Caco-2 (cell line): Measurements from ENCODE around the gene TBX10. TPM values are rescaled to one million over a fixed set of nuclear protein-coding genes. Genes with fewer than 3 reads are reported as not detected.

Experiments used
- BruUV-seq: library from RNA; stranded (reverse); fragments of 400-500 nt; replicated peaks from 2 replicates; lab custom pipeline; 2021; lab: Mats Ljungman, UMichigan
- CTCF ChIA-PET: fragments of 300-600 bp; sonication (Branson Sonifier 250); formaldehyde crosslinking; loops from one replicate; lab custom pipeline; 2022; ENCODE audit warnings: antibody characterized with exemption; lab: Charles Lee
- POLR2A ChIA-PET: fragments of 300-600 bp; sonication (Branson Sonifier 250); formaldehyde crosslinking; loops from one replicate; lab custom pipeline; 2022; ENCODE audit warnings: antibody characterized with exemption; lab: Charles Lee
- DNase-seq, 2 experiments: peaks; one replicate each; pipeline versions ENCODE4 v3.0.0 to v3.0.0-alpha.2; 2020 to 2022
- H3K27me3 ChIP-seq: replicated peaks from 2 replicates; pipeline ENCODE4 v1.6.0; 2011; ENCODE audit warnings: low read length; ENCODE audit not compliant: control insufficient read depth, insufficient read depth
- H3K36me3 ChIP-seq: 2 replicates; pipeline ENCODE4 v1.5.1; 2011; ENCODE audit warnings: low read length; ENCODE audit not compliant: control insufficient read depth, insufficient read depth
- H3K4me1 ChIP-seq: fragments of 250-450 bp; sonication (Bioruptor Pico); 2 replicates; pipeline ENCODE4 v1.5.1; 2020; ENCODE audit warnings: mild to moderate bottlenecking
- H3K4me3 ChIP-seq: 2 replicates; pipeline ENCODE4 v1.5.1; 2011; ENCODE audit warnings: low read depth, mild to moderate bottlenecking, control low read depth, low read length
- H3K9me3 ChIP-seq: fragments of 250-450 bp; sonication (Bioruptor Pico); 2 replicates; pipeline ENCODE4 v1.5.1; 2020; ENCODE audit warnings: mild to moderate bottlenecking, moderate library complexity
- H3K27ac Mint-ChIP-seq: one replicate; pipeline ENCODE4 v1.8.0; 2022; ENCODE audit warnings: mixed read lengths; ENCODE audit not compliant: unreplicated experiment
- H3K27me3 Mint-ChIP-seq: one replicate; pipeline ENCODE4 v1.8.0; 2022; ENCODE audit warnings: mixed read lengths; ENCODE audit not compliant: insufficient read depth, unreplicated experiment
- H3K36me3 Mint-ChIP-seq: one replicate; pipeline ENCODE4 v1.8.0; 2022; ENCODE audit warnings: mild to moderate bottlenecking, mixed read lengths; ENCODE audit not compliant: insufficient read depth, unreplicated experiment
- H3K4me1 Mint-ChIP-seq: one replicate; pipeline ENCODE4 v1.8.0; 2022; ENCODE audit warnings: low read depth, mixed read lengths; ENCODE audit not compliant: unreplicated experiment
- H3K4me3 Mint-ChIP-seq: one replicate; pipeline ENCODE4 v1.8.0; 2022; ENCODE audit warnings: mild to moderate bottlenecking, moderate library complexity, mixed read lengths; ENCODE audit not compliant: unreplicated experiment
- H3K9me3 Mint-ChIP-seq: one replicate; pipeline ENCODE4 v1.8.0; 2022; ENCODE audit warnings: mixed read lengths; ENCODE audit not compliant: unreplicated experiment
- intact Hi-C: fragments of 100-400 bp; cut with micrococcal nuclease; formaldehyde crosslinking; loops from one replicate; pipeline ENCODE4 v1.10.0; 2022; ENCODE audit not compliant: unreplicated experiment
- total RNA-seq: library from RNA; stranded (reverse); gene quantifications from 2 replicates; pipeline ENCODE4 v1.2.3, GENCODE V29; 2022
- TF ChIP-seq, protein P1 (sequence below), 2 experiments: fragments of 200-600 bp in 1 of 2; IDR thresholded peaks; 1 replicate in 1 of 2; 2 replicates in 1 of 2; pipeline versions ENCODE4 v1.5.1 to v1.8.0; 2011 to 2022; ENCODE audit warnings: antibody characterized with exemption in 1 of 2, control low read depth in 1 of 2, inconsistent platforms in 1 of 2, low read depth in 1 of 2, low read length in 1 of 2, mild to moderate bottlenecking in 1 of 2, moderate library complexity in 1 of 2; ENCODE audit not compliant: insufficient read depth in 1 of 2, severe bottlenecking in 1 of 2, unreplicated experiment in 1 of 2

Gene TBX10
- total RNA-seq, 1 experiment from 2014 or later: not detected

DNA sequence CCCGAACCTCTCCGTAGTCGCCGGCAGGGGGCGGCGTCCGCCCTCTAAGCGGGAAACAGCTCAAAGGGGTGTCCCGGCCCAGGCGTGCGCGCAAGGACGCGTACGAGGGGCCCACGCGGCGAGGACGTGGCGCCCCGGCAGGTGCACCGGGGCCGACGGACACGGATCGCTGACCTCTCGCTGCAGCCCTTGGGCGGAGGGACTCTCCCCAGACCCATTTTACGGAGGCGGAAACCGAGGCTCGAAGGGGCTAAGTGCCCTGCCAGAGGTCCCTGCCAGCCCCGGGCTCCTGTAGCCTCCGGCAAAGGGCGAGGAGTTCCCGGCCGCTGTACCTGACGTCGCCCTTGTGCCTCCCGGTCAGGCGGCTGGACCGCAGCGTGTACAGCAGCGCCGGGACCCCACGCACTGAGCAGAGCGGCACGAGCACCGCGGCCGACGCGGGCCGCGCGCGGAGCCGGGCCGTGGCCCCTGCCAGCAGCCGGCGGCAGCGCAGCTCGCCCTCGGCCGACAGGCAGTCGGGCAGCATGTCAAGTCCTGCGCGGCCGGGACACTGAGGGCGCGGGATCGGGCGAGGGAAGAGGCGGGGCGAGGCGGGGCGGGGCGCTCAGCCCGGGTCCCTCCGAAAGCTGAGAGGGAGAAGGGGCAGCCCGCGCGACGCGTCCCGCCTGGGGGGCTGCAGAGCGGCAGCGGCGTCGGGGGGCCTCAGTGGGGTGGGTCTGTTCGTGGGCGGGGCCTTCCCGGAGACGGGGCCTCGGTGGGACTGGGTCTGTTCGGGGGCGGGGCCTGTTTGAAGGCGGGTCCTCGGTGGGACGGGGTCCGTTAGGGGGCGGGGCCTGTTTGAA is 10.0 kb downstream of the TBX10 start, which contains the start of gene NUDT8:
TSS of gene NUDT8 (minus strand) at position 552 of the 842 bp plus-strand sequence. CDS start at position 526, 26 bp downstream.
- H3K27me3 ChIP-seq: no peaks in the 10 kb centered on the region
- peak; percentile 87 to 100 for DNase-seq
- no TSS peak for BruUV-seq
- peak within 1 kb of the TSS; percentile 86 for H3K27ac Mint-ChIP-seq
- H3K36me3 ChIP-seq: no peaks in the 10 kb centered on the region
- H3K27me3 Mint-ChIP-seq: no peaks in the 10 kb centered on the region
- CTCF ChIA-PET: interaction anchor here (0.6 to 3.0 kb wide), 40 partner anchors 9 to 457 kb away, joined by 3 to 51 read pairs (median 7); partner anchors contain the start of genes ACY3, ALDH3B2, GSTP1 and PITPNM1
- TF ChIP-seq, protein P1, sequence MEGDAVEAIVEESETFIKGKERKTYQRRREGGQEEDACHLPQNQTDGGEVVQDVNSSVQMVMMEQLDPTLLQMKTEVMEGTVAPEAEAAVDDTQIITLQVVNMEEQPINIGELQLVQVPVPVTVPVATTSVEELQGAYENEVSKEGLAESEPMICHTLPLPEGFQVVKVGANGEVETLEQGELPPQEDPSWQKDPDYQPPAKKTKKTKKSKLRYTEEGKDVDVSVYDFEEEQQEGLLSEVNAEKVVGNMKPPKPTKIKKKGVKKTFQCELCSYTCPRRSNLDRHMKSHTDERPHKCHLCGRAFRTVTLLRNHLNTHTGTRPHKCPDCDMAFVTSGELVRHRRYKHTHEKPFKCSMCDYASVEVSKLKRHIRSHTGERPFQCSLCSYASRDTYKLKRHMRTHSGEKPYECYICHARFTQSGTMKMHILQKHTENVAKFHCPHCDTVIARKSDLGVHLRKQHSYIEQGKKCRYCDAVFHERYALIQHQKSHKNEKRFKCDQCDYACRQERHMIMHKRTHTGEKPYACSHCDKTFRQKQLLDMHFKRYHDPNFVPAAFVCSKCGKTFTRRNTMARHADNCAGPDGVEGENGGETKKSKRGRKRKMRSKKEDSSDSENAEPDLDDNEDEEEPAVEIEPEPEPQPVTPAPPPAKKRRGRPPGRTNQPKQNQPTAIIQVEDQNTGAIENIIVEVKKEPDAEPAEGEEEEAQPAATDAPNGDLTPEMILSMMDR (IDR thresholded peaks at IDR 0.05; ENCODE audit: insufficient read depth in 1 of 2, low read depth in 1 of 2, low read length in 1 of 2, severe bottlenecking in 1 of 2, unreplicated experiment in 1 of 2): peak; percentile 98
- POLR2A ChIA-PET: interaction anchor here (0.5 to 2.3 kb wide), 13 partner anchors 15 to 1114 kb away, joined by 3 to 12 read pairs (median 4); partner anchors contain the start of genes AIP, GSTP1 and PPP1CA
- H3K9me3 Mint-ChIP-seq: peaks cover 9% of the 10 kb centered on the region
- H3K4me3 Mint-ChIP-seq: peak within 1 kb of the TSS; percentile 76
- H3K4me1 Mint-ChIP-seq: peaks cover 7% of the 10 kb centered on the region
- H3K4me3 ChIP-seq: peak within 1 kb of the TSS; percentile 88
- intact Hi-C loops: loop anchor here (1.0 kb wide), 3 partner anchors 30 to 176 kb away; no protein-coding TSS in a partner anchor
- peaks cover 11% of the 10 kb centered on the region for H3K4me1 ChIP-seq
- H3K36me3 Mint-ChIP-seq: peaks cover 26% of the 10 kb centered on the region
- H3K9me3 ChIP-seq: no peaks in the 10 kb centered on the region

DNA sequence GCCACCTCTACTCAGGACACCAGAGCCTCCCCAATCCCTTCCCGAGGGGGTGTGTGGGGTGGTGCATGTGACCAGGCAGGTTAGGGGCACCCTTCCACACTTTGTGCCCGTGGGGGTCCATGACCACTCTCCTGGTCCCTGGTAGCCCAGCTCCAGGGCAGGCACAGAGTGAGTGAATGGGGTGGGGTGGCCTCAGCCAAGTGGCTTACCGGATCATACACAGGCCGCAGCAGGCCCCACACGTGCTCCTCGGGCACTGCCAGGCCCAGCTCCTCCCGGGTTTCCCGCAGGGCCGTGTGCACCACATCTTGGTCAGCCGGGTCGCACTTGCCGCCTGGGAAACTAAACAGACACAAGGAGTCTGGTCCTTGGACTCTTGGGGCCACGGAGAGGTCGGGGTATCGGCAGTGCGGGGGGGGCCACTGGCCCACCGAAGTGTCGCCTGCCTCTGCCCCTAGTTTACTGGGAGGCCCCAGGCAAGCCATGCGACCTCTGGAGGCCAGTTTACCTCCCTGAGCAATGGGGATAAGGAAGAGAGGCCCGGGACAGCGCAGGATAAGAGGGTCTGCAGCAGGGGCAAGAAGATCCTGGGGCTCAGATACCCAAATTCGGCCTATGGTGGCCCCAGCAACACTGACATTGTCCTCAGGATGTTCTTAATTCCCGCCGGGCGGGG is 10.7 kb downstream of the TBX10 start:
- BruUV-seq: TSS peak; percentile 50
- intact Hi-C loops: loop anchor here (1.0 kb wide), 1 partner anchor 176 kb away; no protein-coding TSS in a partner anchor
- DNase-seq: peak in 1 of 2 experiments; percentile 52
- Histone ChIP-seq H3K27me3 (no peaks in the 10 kb centered on the region), H3K4me3 (peak overlapping the region; percentile 60), H3K9me3 (no peaks in the 10 kb centered on the region), H3K36me3 (no peaks in the 10 kb centered on the region), H3K4me1 (peaks cover 11% of the 10 kb centered on the region)
- ChIA-PET CTCF (interaction anchor here (0.6 to 3.0 kb wide), 31 partner anchors 9 to 598 kb away, joined by 3 to 51 read pairs (median 6); partner anchors contain the start of genes ACY3, ALDH3B2, GSTP1 and TBX10), POLR2A (interaction anchor here (0.5 to 2.3 kb wide), 7 partner anchors 15 to 1113 kb away, joined by 3 to 12 read pairs (median 3); partner anchors contain the start of gene GSTP1)
- TF ChIP-seq, protein P1 (IDR thresholded peaks at IDR 0.05; ENCODE audit: insufficient read depth in 1 of 2, low read depth in 1 of 2, low read length in 1 of 2, severe bottlenecking in 1 of 2, unreplicated experiment in 1 of 2): no peak
- peaks cover 26% of the 10 kb centered on the region for H3K36me3 Mint-ChIP-seq
- peaks cover 9% of the 10 kb centered on the region for H3K9me3 Mint-ChIP-seq
- H3K27ac Mint-ChIP-seq: no peak overlapping the region
- peak overlapping the region; percentile 76 for H3K4me3 Mint-ChIP-seq
- no peaks in the 10 kb centered on the region for H3K27me3 Mint-ChIP-seq
- H3K4me1 Mint-ChIP-seq: peaks cover 7% of the 10 kb centered on the region
